Activated CD4-positive, alpha-beta T cell treated with anti-CD3 and anti-CD28 coated beads for 24 hours (primary cell): ENCODE measurements around the gene SEMA3G.

ENCODE experiments used
- DNase-seq, 2 donors: peaks; one replicate each; pipeline ENCODE4 v3.0.0-alpha.2; 2020; ENCODE audit warnings: low read depth in 2 of 2

SEMA3G gene

DNA sequence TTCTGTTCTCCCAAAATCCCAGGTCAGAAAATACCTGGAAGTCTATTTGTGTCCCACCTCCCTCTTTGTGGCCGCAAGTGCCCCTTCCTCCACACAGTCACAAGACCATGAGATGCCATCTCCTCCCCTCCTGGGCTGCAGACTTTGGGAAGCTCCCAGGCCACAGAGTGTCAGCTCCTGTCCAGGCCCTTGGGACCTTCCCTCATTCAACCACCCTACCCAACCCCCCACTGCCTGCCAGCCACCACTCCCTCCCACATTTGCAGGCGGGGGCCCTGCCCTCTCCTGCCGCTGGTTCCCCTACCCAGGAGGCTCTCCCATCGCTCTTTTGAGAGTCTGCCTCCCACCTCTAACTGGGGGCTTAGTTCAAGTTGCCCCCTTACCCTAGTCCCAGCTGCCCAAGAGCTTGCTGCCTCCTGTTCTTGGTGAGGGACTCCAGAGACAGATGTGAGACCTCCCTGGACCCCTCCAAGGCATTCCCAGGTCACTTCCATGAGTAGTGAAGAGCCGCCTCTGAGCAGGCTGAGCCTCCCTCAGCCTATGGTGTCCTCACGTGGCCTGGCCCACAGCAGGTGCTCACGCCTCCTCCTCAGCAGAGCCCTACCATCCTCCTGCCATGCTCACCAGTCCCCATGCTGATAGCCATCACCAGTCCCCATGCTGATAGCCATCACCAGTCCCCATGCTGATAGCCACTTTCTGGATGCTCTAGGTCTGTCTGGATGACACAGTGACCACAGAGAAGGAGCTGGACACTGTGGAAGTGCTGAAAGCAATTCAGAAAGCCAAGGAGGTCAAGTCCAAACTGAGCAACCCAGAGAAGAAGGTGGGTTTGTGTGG is 34.4 kb upstream of the SEMA3G start:
- no peak for DNase-seq

DNA sequence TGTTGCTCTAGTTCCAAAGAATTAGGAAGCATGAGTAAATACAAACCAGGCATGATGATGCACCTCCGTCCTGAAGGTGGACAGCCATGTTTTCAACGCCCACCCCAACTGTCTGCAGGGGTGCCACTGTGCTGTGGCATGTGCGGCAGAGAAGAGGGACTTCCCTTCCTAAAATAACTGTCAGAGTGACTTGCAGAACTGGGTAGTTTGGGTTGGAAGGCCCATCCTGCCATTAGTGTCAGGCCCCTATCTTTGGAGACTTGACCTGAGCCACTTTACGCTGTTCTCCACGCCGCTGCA is 32.8 kb upstream of the SEMA3G start:
- DNase-seq = no peak

DNA sequence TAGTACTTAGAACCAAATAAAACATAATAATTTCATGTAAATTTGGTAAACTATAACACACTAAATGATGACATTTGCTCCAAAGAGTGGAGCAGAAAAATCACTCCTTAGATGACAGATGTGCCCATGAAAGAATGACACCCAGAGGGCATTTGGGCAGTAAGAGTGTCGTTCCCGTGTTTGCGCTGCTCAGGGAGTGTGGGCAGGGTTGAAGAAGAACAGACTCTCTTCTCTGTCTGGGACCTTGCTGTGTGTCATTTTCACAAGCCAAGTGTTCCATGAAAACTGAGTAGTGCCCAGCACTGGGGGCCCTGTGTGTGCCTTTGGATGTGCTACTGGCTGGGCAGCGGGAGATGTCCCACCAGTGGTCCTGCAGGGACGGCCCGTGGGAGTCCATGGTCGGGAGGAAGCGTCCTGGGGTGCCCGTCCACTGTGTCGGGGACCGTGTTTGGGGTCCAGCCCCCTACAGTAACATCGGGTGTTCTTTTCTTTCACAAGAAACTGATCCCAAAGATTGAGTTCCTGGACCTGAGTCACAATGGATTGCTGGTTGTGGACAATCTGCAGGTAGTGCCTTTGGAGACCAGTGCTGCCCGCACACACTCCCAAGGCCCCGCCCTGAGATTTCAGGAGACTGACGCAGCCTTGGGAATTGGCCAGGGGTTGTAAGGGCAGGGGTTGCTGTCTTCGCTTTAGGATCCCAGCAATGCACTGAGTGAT is 32.3 kb upstream of the SEMA3G start:
- no peak for DNase-seq

DNA sequence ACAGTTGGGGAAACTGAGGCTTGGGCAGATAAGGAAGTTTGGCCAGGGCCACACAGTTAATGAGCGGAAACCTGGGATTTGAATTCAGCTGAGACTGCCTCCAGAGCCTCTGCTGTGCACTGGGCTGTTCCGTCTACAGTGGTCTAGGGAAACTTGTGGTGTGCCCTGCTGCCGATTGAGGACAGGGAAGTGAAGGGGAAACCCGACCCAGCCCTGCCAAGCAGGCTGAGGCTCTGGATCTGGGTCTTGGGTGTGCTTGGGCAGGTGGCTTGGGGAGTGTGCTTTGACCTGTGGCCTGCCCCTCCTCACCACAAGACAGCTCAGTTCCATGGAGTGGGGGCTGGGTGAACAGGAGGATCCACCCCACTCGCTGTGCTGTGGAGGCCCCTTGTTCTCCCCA is 28.1 kb upstream of the SEMA3G start:
- no peak for DNase-seq

DNA sequence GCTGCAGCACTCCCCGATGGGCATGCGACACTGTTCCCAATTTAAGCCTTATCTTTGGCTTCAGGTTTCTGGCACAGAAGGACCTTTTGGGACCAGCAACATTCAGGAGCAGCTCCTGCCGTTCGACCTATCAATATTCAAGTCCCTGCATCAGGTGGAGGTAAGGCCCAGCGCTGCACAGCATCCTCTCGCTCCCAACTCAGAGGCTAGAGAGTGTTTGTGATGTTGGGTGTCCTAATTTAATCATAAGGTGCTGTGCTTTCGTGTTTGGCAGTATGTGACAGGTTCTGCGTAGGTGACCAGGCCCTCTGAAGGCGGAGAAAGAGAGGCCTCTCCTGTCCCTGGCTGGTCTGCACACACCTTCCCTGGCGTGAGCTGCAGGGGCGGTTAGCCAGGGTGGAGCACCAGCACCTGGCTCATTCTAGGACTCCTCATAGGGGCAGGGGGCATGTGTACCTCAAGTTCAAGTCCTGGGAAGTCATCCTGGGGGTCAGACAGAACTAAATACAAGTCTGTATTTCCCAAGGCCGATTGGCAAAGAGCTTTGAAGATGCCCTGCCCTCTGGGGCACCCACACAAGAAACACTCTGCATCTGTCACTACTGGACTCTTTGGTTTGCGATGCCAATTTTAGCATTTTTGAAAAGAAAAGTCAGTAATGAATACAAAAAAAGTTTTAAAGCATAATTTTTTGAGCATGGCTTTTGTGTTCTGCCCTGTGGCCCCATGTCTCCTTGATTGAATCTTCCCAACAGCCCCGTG is 27.5 kb upstream of the SEMA3G start:
- no peak for DNase-seq

DNA sequence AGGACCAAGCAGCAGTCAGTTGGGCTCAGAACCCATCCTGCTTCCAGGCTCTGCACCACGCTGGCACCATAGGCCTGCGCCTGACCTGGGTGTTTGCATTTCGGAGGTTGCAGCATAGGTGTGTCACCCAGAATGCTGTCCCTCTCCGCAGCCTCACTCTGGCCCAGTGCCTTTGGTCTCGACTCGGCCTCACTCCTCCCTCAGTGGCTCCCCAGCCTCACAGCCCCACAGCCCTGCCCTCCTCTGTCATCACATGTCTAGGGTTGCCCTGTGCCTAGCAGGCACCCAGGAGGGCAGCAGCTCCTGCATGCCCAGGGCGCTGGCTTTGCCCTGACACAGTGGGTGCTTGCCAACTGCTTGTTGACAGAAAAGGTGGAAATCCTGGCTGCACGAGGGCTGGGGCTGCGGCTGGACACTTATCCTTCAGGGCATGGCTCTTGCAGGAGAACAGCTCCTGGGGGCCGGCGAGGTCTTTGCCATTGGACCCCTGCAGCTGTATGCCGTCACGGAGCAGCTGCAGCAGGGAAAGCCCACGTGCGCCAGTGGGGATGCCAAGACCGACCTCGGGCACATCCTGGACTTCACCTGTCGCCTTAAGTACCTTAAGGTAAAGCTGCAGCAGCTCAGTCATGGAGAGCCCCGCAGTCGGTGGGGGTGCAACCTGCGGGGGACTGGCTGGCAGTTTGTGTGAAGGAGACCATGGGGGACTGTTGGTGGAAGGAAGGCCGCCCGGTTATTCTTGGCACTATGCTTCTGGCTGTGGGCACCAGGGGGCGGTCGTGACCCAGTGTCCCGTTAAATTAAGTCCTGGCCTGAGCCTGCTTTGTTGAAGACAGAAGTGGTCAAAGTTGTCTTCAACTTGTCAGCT is 26.7 kb upstream of the SEMA3G start:
- DNase-seq = no peak

DNA sequence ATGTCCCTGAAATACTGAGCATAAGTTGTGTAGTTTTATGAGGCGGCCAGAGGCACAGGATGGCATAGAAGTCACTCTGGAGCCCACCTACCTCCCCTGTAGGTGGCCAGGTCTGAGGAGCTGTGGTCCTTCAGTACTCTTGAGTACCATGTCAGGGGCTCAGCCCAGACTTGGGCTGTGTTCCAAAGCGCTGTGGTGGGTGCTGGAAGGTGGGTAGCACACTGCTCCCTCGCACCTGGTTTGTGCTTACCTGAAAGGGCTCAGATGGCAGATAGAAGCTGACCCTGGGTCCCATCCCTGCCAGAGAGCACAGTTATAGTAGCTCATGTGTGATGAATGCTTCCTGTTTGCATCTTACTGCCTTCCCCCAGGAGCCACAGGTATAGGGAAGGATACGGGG is 26.0 kb upstream of the SEMA3G start:
- no peak for DNase-seq

DNA sequence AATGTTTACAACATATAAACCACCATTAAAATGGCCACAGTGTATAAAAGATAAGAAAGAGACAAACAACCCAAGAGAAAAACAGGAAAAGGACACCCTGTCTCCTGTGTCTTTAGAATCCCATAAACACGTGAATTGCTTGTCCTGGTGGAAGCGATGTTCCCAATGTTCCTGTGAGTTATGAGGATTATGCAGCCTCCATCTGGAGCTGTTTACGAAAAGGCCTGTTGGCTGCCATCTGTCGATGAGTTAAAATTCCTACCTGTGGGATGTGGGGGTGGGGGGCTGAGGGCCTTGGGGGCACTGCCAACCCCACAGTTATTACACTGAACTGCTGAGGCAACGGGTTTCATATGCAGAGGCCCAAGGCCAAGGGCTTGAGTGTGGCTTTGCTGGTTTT is 24.1 kb upstream of the SEMA3G start:
- no peak for DNase-seq

DNA sequence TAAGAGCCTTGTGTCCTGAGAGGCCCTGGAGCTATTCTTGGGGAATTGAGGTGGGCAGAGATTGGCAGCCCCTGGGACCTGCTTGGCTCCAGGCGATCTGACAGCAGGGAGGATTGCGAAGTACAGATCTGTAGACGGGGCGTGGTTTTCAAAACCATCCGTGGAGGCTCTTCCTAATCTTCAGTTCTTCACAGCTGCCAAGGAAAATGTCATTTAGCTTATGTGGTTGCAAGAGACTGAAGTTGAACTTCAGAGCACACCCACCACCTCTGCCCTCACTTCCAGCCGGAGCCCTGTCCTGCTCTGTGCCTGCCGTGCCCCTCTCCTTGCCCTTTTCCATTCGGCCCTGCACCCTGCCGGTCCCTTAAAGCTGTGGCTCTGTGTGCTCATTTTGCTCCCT is 23.4 kb upstream of the SEMA3G start:
- DNase-seq = no peak

DNA sequence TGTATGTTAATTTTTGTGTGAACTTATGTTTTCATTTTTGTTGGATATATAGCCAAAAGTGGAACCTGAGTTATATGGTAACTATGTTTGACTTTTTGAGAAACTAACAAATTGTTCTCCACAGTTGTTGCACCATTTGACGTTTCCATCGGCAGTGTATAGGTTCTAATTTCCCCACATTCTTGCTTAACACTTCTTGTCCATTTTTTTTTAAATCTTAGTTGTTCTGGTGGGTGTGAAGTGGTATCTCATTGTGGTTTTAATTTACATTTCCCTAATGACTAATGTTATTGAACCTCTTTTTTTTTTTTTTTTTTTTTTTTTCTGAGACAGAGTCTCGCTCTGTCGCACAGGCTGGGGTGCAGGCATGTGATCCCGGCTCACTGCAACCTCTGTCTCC is 18.5 kb upstream of the SEMA3G start:
- no peak for DNase-seq

DNA sequence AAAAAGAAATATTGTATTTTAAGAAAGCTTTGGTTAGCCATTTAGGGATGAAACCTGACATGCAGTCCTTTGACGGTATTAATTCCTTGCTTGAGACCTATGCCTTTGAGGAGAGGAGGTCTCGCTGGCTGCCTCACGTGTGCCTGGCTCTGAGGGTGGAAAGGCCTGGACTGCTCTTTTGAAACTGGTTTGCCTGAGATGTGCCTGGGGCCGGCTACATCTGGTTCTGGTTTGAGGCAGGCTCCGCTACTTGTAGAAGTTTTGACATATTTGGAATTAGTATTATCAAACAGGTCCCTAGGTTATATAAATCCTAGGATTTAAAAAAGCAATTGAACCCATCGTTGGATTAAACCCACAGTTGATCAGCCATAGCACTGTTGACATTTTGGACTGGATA is 17.0 kb upstream of the SEMA3G start:
- DNase-seq = no peak

DNA sequence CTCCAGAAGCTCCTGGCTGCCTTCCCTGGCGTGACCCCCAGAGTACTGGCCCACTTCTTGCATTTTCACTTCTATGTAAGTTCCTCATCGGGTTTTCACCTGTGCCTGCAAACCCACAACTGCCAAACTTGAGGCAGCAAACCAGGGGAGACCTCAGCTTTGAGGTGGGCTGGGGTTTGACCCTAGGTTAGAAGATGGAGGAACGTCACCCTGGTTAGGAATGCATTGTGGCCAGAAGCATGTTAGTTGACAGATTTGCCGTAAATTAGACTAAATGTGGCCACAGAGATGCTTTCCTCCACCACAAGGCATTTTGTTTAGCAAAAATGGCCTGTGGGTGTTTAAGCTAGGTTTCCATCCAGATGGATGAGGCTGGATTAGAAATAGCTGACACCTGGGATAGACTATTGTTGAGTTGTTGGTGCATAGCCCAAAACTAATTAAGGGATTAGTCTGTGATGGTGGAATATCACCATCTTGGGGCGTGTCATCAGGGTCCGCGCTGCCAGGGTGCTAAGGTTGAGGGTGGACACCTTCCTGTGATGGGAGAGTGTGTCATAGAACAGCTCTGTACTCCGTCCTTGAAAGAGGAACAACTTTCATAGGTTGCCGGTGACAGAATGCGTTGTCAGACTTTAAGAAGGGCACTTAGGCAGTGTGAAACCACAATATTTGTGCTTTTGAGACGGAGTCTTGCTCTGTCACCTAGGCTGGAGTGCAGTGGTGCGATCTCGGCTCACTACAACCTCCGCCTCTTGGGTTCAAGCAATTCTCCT is 14.1 kb upstream of the SEMA3G start:
- DNase-seq = no peak

DNA sequence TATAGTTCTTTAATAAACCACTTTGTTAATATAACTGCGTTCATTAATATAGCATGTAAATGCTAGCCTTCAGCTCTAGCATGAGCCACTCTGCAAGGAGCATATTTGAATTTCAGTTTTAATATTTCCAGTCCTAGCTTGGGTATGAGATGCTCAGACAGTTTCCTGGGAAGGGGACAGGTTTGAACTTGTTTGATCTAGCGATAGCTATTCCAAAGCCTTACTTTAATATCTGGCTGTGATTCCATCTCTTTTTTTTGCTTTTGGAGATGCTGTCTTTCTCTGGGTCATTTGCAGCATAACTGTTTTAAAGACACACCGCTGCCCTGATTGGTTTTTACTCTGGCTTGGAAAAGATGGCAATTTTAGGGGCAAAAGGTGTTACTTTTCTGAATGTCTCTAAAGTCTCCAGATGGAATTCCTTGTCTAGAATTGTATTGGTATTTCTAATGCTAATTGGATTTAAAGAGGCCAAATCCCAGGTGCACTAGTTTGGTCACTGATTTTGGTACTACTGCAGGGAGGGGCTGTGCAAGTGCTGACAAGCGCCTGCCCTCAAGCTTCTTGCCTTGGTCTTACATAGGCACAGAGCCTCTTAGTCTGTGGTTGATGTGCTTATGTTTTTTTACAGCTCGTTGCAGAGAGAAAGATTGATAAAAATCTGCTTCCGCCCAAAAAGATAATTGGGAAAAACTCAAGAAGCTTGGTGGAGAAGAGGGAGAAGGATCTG is 13.3 kb upstream of the SEMA3G start:
- DNase-seq = no peak

DNA sequence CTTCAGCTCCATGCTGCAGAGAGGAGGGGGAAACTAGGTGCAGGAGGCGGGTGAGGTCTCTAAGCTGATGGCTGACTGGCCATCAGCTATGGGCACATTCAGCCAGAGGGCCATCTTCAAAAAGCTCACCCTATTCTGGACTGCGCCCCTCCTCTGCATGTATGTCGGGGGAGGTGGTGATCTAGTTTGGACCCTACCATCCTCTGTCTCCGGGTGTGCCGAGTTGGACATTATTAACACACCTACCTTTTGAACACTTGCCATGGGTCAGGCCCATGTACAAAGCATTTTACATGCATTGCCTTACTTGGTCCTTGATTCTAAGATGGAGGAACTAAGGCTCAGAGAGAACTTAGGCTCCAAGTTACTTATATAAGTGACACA is 11.9 kb upstream of the SEMA3G start:
- DNase-seq = no peak

DNA sequence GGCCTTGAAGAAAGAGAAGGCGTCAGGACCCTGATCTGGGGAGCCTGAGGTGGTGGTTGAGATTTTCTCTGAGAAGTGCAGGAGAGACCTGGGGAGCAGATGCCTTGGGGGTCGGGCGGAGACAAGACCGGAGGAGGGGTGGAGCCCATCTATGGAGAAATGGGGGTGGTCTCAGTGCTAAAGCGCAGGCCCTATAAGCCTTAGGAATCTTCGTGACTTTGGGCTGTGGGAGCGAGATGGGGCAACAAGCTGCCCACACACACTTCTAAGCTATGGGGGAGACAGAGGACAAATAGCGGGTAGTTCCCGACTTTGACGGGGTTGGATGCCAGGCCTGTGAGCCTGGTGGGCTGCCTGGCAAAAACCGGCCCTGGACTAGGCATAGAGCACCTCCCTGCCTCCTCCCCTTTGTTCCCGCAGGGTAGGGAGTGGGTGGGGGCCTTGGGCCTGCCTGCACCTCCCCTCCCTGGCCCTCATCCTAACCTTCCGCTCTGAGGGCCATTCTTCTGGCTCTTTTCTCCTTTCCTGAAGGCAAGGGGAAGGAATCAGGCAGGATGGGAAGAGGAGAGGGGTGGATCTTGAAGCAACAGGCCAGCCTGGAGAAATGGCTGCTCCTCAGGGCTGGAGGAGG is 11.4 kb upstream of the SEMA3G start:
- no peak for DNase-seq

DNA sequence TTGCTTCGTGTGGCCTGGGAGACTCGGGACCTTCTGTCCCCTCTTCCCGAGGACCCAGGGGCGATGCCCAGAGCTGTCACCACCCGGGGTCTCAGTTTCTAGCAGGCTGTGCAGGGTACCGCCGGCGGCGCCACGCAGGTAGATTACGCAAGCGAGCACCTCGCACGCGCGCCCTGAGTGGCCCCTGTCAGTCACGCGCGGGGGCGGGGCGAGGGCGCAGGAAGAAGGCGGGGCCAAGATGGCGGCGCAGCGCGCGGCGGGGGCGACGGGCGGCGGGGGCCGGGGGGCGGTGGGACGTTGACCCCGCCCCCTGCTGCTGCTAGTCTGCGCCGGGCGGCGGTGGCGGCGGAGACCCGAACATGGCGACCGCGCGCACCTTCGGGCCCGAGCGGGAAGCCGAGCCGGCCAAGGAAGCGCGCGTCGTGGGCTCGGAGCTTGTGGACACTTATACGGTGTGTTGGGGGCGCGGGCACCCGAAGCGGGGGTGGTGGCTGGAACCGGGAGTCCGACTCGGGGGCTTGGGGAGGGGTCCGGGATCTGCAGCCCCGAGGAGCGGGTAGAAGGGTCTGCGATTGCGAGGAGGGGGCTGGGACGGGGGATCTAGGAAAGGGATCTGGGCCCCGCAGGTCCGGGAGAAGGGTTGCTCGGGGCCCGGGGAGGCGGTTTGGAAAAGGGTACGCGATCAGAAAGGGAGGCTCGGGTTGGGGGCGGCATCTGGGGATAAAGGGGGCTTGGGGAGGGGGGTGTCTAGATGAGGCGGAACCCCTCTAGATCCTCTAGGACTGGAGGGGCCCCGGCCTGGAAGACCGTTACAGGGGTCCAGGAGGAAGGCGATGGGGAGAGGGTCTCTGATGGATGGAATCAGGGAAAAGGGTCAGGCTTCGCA is 10.6 kb upstream of the SEMA3G start, which contains the start of gene NISCH:
Gene NISCH (plus strand): TSS at position 322 of the 886 bp plus-strand sequence. CDS start 38 bp downstream, at position 360.
- peak; percentile 97 for DNase-seq

DNA sequence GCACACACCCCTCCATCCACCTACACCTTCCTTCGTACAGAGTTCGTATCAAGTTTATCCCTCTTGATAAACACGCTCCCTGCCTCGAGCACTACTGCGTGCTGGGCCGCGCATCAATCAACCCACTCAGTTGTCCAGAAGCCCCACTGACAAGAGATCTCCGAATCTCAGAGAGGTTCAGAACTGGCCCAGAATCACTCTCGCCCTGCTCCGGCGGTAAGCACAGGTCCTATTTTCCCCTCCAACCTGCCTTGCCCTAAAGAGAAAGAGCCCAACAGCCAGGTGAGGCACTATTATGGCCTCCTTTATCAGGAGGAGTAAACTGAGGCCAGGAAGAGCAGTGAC is 10.0 kb upstream of the SEMA3G start:
- no peak for DNase-seq

DNA sequence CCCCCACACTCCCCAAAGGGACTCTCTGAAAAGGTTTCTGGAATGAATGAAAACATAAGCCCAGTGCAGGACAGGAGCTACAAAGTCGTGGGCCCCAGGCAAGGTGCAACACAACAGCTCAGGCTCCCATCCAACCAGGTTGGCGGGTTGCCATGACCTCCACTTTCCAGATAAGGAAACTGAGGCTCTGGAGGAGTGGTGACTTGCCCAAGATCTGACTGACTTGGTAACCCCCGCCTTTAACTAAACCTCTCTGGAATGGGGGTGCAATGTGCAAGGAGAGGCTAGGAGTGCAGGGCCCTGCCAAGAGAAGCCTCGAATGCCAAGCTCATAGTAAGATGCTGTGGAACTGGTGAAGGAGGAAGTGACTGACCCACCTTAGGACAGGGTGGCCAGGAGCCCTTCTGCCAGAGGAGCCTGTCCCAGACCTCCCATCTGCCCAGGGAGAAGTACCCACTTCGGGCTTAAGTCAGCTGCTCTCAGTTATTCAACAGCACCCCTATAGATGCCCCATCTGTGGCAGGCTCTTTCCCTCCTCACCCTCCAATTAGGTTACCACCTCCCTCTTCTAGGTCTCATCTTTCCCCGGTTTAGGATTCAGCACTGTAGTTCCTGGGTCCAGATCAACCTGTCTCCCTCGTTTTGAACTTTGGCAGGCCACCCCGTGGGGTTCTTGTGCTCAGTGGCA is 9.5 kb upstream of the SEMA3G start:
- DNase-seq = no peak
